GM19438 (cell line): ENCODE results near the gene YPEL1.

ENCODE experiments used
- ATAC-seq: cut with Tn5 transposase; IDR thresholded peaks from one replicate; pipeline ENCODE4 v1.9.1; 2021; ENCODE audit warnings: low read depth; ENCODE audit not compliant: unreplicated experiment

The YPEL1 gene, protein sequence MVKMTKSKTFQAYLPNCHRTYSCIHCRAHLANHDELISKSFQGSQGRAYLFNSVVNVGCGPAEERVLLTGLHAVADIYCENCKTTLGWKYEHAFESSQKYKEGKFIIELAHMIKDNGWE

DNA sequence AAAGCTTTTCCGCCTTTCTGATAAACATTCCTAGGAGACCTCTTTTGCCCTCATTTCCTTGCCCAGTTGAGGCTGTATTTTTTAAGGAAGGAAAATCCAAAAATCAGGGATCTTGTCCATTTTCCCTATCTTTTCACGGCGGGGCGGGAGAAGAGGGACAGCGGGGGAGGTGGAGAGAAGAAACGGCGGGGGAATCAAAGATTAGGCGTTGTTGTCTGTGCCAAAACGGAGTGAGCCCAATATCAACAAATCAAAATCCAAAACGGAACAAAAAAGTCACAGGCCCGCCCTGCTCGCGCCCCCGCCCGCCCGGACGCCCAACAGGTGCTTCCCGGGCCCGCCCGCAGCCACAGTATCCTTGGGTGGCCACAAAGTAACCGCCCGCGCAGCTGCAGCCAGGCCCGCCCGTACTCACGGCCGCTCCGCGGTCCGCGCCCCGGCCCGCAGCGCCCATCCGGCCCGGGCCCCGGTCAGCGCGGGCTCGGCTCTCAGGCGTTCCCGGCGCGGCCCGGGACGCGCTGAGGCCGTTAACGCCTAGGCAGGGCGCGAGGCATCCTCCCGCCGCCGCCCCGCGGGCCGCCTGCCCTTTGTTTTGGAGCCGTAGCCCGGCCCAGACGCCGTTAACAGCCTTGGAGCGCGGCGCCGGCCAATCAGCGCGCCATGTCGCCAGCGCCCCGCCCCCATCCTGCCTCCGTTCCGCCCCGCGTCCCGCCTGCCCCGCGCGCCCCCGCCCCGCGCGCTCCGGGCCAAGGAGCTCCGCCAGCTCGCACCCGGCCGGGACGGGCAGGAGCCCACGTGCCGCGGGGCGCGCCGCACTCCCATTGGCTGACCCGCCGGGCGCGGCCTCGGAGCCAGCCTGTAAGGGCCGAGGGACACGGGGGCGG is at the start of gene YPEL1:
YPEL1 (minus strand) TSS at position 595 of the 884 bp plus-strand sequence. CDS start 25,050 bp downstream, outside the sequence.
- ATAC-seq: peak; percentile 79

DNA sequence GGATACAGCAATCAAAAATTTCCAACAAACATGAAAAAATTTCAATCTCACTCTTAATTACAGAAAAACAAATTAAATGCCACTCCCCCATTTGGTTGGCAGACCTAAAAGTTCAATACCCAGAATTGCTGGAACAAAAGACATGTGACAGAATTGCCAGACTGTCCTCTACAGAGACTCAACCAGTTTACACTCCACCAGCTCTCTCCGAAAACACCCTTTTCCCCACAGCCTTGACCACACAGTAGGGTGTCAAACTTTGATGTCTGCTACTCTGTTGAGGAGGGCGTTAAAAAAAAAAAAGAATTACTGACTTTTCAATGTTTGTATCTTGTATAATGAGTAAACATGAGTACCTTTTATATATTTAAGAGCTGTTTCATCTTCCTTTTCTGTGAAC is 44.7 kb upstream of the YPEL1 start:
- no peak for ATAC-seq

DNA sequence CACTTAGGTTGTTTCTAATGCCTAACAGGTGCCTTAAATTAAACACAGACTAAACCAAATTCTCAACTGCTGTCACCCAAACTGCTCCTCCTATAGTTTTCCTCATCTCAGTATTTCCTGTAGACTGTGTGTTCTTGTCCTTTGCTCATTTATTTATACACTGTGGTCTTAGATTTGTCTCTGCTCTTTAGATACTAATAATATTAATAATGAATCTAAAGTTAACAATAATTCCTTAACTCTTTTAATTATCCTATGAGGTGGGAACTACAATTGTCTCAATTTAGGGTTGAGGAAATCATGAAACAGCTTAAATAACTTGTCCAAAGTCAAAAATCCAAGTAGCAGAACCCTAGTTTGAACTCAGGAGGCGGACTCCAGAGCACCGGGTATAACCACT is 43.9 kb upstream of the YPEL1 start:
- ATAC-seq: no peak

DNA sequence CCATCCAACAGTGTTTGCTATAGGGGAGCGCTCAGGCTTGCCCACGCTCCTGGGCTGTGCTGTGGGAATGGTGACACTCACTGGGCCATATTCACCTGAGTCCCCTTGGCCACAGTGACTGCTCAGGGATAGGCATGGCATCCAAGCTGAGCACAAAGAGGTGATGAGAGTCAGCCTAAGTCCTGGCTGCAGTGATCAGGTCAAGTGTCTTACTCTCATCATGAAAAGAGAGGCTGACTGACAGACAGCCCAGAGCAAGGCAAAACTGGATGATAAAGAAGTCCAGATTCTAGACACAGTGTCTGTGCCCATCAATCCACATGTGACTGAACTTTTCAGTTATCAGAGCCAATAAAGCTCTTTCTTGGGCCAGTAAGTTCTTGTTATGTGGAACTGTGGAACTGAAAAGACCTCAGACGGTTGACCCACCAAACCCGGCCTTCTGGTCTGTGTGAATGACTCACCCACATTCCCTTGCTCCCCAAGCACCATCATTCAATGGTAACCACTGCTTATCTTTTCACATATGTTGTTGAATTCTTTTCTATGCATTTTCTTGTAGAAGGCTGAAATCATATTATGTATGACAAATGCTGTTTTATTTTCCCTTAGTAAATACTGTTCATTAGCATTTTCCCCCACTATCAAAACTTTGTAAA is 43.2 kb upstream of the YPEL1 start:
- ATAC-seq: no peak

DNA sequence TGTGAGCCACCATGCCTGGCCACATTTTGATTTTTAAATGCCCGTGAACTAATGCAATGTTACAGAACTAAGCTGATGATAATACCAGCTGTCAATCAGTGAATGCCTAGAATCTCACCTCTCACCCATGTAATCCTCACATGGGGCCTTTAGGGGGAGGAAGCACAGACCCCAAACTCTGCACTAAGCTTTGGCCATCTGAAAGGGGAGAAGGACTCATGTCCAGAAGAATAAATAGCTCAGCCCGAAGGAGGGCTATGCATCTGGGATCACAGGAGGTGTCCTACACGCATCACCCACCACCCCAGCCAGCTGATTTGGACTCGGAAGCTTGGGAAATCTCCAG is 36.0 kb upstream of the YPEL1 start:
- no peak for ATAC-seq

DNA sequence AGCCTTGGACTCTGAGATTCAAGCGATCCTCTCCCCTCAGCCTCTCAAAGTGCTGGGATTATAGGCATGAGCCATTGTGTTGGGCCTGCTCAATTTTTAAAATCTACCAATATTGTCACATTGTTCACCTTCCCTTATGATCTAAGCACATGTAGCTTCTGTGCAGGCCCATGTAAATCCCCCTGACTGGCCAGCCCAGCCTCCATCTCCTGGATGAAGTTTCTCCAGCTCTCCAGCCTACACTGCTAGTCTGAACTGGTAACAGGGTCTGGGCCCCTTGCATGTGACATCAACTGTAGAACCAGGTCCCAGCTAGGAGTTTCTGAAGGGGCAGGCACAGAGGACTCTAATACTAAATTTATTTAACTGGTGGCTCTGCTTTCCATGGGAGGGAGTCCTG is 32.8 kb upstream of the YPEL1 start:
- no peak for ATAC-seq

DNA sequence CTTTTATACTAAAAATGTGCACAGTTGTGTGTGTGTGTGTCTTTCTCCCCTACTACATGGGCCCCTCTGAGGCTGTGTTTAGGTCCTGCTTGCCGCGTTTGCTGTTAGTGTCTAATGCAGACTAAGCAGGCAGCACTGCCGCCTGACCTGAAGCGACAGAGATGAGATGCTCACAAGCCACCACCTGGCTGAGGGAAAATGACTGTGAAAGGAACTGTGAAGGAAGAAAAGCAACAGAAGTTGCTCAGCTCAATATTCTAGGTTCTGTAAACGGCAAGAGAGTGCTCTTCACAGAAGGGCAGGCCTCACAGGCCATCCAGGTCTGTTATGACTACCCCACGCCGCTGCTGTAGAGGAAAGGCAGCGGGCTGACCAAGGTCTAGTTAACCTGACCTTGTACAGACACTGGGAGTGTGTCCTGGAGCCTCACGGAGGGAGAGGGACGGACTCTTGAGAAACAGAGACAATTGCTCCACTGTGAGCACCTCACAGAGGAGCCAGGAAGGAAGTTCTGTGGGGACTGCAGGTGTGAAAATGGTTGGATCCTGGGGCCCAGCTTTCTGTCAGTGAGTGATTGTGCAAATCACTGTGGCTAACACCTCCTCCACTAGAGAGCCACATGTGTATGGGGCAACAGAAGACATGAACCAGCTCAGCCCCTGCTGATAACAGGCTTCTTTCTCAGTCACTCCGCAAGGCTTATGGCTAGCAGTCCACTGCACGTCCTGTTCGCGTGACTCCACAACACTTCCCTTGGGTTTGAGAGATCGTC is 31.3 kb upstream of the YPEL1 start:
- ATAC-seq: no peak

DNA sequence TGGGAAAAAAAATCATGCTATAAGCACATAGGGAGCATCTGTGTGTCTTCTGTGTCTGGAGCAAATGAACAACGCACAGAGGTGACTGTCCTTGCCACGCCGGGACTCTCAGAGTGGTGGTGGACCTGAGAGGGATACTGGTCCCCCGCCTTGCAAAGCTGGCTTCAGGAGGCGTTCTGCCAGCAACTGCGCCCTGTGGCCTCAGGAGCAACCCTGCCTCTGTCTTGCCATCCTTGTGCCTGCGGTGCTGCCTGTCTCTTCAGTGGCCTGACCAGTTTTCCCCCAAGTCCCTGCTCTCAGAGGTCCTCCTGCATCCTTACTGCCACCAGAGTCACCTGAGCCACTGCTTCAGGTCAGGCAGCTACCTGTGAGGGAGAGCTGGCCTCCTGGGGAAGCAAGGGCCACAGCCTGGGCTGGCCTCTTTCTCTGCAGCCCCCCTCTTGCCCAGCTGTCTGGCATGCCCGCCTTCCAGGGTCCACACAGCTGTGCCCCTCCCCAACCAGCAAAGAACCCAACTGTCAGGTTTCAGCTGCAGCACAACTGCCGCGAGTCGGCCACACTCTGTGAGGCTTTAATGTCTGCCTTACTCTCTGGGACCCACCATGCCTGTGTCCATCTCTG is 30.4 kb upstream of the YPEL1 start:
- no peak for ATAC-seq

DNA sequence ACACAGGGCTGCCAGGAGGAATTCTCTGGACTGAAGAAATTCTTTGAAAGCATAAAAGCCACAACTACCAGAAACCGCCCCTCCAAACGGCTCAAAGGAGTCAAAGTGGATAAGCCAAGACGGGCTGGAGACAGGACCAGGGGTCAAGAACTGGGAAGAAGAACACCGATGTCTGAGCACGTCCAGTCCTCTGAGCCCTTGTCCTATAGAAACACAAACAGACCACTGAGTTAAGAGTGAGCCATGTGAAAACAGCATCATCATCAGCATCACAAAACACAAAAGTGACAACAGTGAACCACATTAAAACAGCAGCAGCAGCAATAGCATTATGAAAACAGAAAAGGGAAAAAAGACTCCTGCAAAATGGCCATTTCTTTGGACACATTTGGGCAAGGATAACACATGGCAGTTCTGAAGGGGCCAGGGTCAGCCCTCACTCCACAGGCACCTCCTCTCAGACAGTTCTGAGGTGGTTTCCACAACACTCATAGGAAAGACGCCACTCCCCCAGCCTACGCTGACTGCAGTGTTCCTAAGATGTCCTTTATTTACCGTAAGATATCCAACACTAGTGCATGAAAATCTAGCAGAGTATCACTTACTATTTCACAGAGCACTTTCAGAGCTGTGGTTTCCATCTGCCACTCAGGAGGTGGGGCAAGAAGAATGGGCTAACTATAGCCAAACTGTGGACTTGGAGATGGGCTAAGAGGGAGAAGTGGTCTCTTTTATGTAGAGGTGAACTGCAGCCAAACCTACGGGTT is 28.6 kb upstream of the YPEL1 start:
- ATAC-seq: no peak

DNA sequence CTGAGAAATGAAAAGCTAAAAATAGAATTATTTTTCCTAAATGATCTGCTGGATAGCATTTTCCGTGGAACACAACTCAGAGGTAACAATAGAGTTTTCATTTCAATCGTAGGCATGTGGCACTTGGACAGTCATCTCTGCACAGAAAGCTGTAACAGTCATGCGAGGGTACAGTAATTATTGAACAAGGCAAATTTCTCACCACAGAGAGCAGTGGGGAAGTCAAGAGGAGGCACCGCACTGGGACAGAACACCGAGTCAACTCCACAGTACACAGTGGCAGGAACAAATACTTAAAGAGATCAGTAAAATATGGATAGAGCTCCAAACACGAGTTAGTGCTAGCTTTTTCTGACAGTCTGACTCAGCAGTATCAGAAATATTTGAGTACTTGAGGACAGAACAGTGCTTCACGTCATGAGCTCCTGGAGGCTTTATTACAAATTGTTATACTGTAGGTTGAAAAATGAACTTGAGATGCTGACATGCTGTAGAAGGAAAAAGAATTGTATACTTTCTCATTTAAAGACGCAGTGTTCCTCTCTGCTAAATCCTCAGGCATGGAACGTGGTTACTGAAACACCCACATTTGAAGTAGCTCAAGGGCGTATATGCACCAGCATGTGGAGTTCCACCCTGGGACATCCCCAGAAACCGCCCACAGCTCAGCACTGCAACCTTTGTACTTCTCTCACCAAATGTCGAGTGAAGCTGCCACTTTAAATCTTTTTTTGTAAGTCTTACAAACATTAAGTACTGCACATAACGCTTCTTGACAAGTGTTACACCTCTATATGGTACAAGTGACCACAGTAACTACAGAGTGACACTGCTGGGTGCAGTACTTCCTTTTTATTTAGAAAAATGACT is 27.4 kb upstream of the YPEL1 start:
- no peak for ATAC-seq

DNA sequence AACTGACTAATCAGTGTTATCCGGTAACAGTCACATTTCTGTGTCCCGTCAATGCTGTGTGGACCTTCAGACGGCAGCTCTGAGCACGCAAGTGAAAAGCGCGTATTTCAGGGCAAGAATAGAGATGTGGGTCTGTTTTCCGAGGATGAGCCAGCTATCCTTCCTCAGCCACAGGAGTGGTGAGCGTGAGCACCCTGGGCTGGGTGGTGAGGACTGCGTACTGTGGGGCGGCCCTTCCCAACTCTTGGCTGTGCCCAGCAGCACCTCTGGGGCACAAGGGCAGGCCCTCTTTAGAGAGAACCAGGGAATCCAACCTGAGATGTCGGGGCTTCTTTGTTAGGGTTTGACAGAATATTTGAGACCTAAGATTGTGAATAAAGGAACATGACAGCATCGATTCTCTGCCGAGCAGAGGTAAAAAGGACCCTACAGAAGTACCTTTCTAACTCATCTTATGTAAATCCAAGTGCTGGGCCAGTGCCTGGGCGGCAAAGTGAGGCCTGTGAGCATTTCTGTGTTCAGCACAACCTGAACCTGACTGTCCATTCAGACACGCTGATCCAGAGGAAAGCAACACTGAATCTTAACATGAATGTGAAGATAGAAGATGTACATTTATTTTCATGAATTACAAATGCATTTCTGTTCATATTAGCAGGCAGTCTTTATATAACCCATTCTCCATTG is 26.5 kb upstream of the YPEL1 start:
- ATAC-seq: no peak

DNA sequence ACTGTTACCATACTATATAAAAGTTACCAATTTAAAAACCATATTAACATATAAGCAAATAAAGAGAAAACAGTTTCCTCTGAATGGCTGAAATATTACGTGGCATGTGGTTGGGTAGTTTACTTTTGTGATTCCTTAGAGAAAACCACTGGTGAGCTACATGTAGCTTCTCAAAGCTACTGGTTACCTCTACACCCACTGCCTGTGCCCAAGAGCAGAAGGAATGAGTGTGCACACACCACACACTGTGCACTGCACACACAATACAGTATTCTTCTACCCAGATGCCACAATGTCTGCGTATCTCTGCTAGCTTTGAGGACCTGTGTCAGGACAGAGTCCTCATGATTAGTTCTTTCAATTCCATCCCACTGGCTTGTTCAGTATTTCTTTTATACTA is 25.5 kb upstream of the YPEL1 start:
- no peak for ATAC-seq

DNA sequence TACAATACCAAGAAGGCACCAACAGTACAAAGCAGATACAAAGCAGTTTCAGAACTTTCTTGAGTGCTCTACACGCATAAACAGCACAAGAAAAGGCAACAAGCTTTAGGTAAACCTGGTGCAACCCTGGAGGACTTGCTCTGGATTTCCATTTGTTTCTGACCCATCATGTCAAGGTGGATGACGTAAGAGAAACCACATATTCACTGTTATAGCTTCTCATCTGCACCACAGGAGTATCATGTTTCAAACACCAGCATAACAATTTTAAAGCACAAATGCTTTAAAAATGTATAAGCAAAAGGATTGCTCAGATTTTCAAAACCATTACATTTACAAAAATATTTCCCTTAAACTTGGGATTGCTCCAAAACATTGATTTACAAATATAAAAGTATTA is 25.0 kb upstream of the YPEL1 start:
- ATAC-seq: no peak

DNA sequence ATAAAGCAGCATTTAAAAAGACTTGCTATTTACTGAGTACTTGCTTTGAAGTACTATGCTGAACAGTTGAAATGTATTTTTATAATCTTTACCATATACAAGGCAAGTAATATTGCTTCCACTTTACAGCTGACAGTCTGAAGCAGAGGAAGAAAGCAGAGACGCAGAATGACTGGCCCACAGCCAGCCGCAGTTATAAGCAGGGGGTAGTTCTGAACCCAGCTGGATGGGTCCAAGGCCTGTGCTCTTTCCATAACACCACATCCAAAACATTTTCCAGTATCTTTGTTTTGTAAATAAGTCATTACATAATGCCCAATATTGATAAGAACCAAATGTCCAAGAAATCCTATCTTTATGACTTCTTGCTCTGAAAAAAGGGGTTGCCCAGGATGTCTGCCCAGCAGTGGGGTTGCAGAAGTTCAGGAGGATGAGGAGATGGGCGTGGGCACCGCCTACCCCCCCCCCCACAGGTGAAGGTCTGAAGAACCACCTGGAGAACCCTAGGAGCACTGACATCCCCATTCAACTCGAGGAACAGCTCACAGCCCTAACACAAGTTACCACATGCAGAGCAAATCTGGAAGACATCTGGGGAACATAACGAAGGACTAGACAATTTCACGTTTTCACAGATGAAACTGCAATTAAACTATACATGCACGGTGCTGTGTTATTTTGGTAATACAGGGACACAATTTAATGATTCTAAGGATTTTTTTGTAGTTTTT is 24.2 kb upstream of the YPEL1 start:
- ATAC-seq: no peak

DNA sequence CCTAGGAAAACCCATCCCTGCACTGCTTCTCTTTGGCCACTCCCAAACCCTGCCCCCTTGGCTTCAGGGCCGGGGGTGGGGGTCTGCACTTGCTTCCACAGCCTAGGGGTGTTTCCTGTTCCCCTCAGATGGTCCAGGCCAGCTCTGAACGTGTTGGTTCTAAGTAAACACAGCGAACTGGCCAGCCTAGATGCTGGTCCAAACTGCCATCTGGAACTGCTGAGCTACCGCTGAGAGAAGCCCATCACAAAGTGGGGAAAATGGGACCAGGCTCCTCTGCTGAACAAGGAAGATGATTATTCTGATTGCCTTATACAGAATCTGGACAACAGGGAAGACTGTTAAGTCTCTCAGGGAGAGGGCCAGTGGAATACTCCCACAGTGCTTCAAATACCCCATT is 23.5 kb upstream of the YPEL1 start:
- no peak for ATAC-seq

DNA sequence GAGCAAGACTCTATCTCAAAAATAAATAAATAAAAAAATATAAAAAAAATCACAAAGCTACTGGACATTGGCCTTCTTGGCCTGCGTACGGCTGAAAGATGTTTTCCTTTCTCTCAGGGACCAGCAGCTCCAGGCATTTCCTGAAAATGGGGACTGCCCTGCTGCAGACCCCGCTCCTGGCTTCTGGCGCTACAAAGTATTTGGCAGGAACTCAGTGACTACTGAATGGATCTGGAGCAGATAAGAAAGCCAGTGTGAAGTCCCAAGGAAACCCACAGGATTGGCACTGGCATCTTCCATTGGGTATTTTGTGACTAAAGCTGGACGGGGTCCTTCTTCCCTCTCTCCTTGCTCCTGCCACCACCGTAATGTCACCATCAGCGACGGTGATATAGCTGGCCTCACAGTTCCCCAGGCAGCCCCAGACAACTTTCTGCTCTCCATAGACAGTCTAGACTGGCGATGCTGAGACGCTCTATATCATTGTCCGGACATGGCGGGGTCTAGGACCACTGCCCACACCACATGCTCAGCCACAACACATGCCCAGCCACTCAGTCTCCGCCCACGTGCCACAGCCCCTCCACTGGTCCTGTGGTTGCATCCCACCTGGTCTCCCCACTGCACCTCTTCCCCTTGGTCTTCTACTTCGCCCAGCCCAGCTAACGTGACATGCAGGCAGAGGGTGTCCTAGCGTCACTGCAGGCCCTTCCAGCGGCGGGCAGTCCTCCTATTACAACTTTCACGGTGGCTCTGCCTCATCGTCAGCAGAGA is 22.7 kb upstream of the YPEL1 start:
- ATAC-seq: no peak

DNA sequence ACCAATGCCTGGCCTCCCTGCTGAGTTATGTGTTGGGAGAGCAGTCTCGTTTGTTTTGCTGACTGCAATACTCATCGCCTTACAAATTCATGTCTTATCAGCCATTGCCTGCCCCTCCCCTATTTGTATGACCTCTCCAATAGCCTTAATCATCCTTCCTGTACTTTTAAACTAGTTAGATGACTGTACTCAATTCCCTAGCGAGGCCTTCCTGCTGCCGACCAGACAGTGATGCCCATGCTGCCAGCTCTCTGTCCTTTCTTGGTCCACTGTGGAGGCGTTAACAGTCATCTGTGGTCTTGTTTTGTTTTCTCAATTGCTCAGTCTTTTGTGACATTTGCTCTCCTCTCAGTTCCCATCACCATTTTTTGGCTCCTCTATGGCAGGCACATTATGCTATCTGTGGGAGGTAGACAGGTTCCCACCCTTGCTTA is 20.3 kb upstream of the YPEL1 start:
- ATAC-seq: no peak
